ENCODE data around the gene PITPNB. TPM values are rescaled to one million over a fixed set of nuclear protein-coding genes. Genes with fewer than 3 reads are reported as not detected.

Gene PITPNB
- polyA plus RNA-seq, 1 donor (not counting 4 experiments of a cell fraction or from before 2014, with no cell fraction given), result 81.6 TPM

GRCh38 chr22:27877501-27877900 is 41.6 kb downstream of the PITPNB start:
- dilution Hi-C loops (cut with MboI; ENCODE audit: extremely low pct_ligation_motif_present, low sequenced_read_pairs), result no loop called here
- no peak for FAIRE-seq
- no peak for TF ChIP-seq EZH2 (IDR thresholded peaks at IDR 0.05; ENCODE audit: low read length)
- TF ChIP-seq, protein P1, sequence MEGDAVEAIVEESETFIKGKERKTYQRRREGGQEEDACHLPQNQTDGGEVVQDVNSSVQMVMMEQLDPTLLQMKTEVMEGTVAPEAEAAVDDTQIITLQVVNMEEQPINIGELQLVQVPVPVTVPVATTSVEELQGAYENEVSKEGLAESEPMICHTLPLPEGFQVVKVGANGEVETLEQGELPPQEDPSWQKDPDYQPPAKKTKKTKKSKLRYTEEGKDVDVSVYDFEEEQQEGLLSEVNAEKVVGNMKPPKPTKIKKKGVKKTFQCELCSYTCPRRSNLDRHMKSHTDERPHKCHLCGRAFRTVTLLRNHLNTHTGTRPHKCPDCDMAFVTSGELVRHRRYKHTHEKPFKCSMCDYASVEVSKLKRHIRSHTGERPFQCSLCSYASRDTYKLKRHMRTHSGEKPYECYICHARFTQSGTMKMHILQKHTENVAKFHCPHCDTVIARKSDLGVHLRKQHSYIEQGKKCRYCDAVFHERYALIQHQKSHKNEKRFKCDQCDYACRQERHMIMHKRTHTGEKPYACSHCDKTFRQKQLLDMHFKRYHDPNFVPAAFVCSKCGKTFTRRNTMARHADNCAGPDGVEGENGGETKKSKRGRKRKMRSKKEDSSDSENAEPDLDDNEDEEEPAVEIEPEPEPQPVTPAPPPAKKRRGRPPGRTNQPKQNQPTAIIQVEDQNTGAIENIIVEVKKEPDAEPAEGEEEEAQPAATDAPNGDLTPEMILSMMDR (optimal IDR thresholded peaks at IDR 0.05 in 1 of 3, IDR thresholded peaks at IDR 0.05 in 1 of 3, conservative IDR thresholded peaks at IDR 0.05 in 1 of 3; ENCODE audit: extremely low read depth in 1 of 3, insufficient read depth in 2 of 3, low read length in 3 of 3), result no peak

GRCh38 chr22:27876684-27877083 is 42.4 kb downstream of the PITPNB start:
- no peak overlapping the region for H2AFZ ChIP-seq (ENCODE audit: control insufficient read depth, low read length)
- H3K4me1 ChIP-seq (ENCODE audit: control insufficient read depth, extremely low read depth, insufficient read depth, low read length), result peaks cover 10% of the 10 kb centered on the region
- peaks cover 60% of the 10 kb centered on the region for H3K79me2 ChIP-seq (ENCODE audit: control insufficient read depth, insufficient read depth, low read length)
- DNase-seq (ENCODE audit: low read depth, low spot score) (no peak), FAIRE-seq (no peak)
- no peaks in the 10 kb centered on the region for H3K27me3 ChIP-seq (ENCODE audit: control insufficient read depth, extremely low read depth, insufficient read depth, low read length)
- H3K36me3 ChIP-seq (ENCODE audit: control insufficient read depth in 2 of 2, extremely low read depth in 1 of 2, insufficient read depth in 2 of 2, low read length in 2 of 2), result peaks cover 12 to 30% of the 10 kb centered on the region in 2 experiments
- H3K9ac ChIP-seq (ENCODE audit: control insufficient read depth, extremely low read depth, insufficient read depth, low read length), result no peak overlapping the region
- H3K27ac ChIP-seq (ENCODE audit: control insufficient read depth, insufficient read depth, low read length), result no peak overlapping the region
- TF ChIP-seq, protein P1 (optimal IDR thresholded peaks at IDR 0.05 in 1 of 3, IDR thresholded peaks at IDR 0.05 in 1 of 3, conservative IDR thresholded peaks at IDR 0.05 in 1 of 3; ENCODE audit: extremely low read depth in 1 of 3, insufficient read depth in 2 of 3, low read length in 3 of 3), result no peak
- TF ChIP-seq EZH2 (IDR thresholded peaks at IDR 0.05; ENCODE audit: low read length), result no peak
- no peaks in the 10 kb centered on the region for H3K9me3 ChIP-seq (ENCODE audit: control insufficient read depth, low read depth, low read length)
- H3K9me1 ChIP-seq (ENCODE audit: control insufficient read depth, extremely low read depth, insufficient read depth, low read length), result peaks cover 2% of the 10 kb centered on the region
- peaks cover 22% of the 10 kb centered on the region for H4K20me1 ChIP-seq (ENCODE audit: control insufficient read depth, extremely low read depth, insufficient read depth, low read length)
- dilution Hi-C loops (cut with MboI; ENCODE audit: extremely low pct_ligation_motif_present, low sequenced_read_pairs), result no loop called here
- no peak overlapping the region for H3K4me2 ChIP-seq (ENCODE audit: control insufficient read depth, extremely low read depth, insufficient read depth, low read depth, low read length)
- H3K4me3 ChIP-seq (ENCODE audit: control insufficient read depth in 2 of 3, extremely low read depth in 1 of 3, insufficient read depth in 2 of 3, low read depth in 1 of 3, low read length in 3 of 3), result no peak overlapping the region

More at GRCh38 chr22:27877501-27877900, 41.6 kb downstream of the PITPNB start:
- Histone ChIP-seq H3K9ac (ENCODE audit: control insufficient read depth, extremely low read depth, insufficient read depth, low read length) (no peak overlapping the region), H3K79me2 (ENCODE audit: control insufficient read depth, insufficient read depth, low read length) (peaks cover 60% of the 10 kb centered on the region), H3K27ac (ENCODE audit: control insufficient read depth, insufficient read depth, low read length) (no peak overlapping the region), H4K20me1 (ENCODE audit: control insufficient read depth, extremely low read depth, insufficient read depth, low read length) (peaks cover 22% of the 10 kb centered on the region), H3K9me1 (ENCODE audit: control insufficient read depth, extremely low read depth, insufficient read depth, low read length) (peaks cover 2% of the 10 kb centered on the region), H3K36me3 (ENCODE audit: control insufficient read depth in 2 of 2, extremely low read depth in 1 of 2, insufficient read depth in 2 of 2, low read length in 2 of 2) (peaks cover 10 to 27% of the 10 kb centered on the region in 2 experiments), H3K27me3 (ENCODE audit: control insufficient read depth, extremely low read depth, insufficient read depth, low read length) (no peaks in the 10 kb centered on the region), H3K4me2 (ENCODE audit: control insufficient read depth, extremely low read depth, insufficient read depth, low read depth, low read length) (no peak overlapping the region), H2AFZ (ENCODE audit: control insufficient read depth, low read length) (no peak overlapping the region), H3K4me1 (ENCODE audit: control insufficient read depth, extremely low read depth, insufficient read depth, low read length) (peaks cover 10% of the 10 kb centered on the region), H3K9me3 (ENCODE audit: control insufficient read depth, low read depth, low read length) (no peaks in the 10 kb centered on the region), H3K4me3 (ENCODE audit: control insufficient read depth in 2 of 3, extremely low read depth in 1 of 3, insufficient read depth in 2 of 3, low read depth in 1 of 3, low read length in 3 of 3) (no peak overlapping the region)
- DNase-seq (ENCODE audit: low read depth, low spot score), result no peak

All from keratinocyte (primary cell).